ENCODE data around the gene NRIP1.

The NRIP1 gene

GRCh38 chr21:15001857-15002606, 62.8 kb downstream of the NRIP1 start:
- H3K36me3 Mint-ChIP-seq, result peaks cover 7% of the 10 kb centered on the region
- H3K4me3 Mint-ChIP-seq, result no peak overlapping the region
- no peak for DNase-seq (ENCODE audit: low spot score in 2 of 2)
- no peaks in the 10 kb centered on the region for H3K27me3 Mint-ChIP-seq
- ATAC-seq (ENCODE audit: low read depth), result peak; percentile 29
- peak overlapping the region; percentile 21 for H3K27ac Mint-ChIP-seq
- no peaks in the 10 kb centered on the region for H3K9me3 Mint-ChIP-seq
- peaks cover 25% of the 10 kb centered on the region for H3K4me1 Mint-ChIP-seq

- H3K27ac Mint-ChIP-seq, result no peak overlapping the region
- peaks cover 23% of the 10 kb centered on the region for H3K4me1 Mint-ChIP-seq
- H3K4me3 Mint-ChIP-seq, result no peak overlapping the region
- no peak for DNase-seq (ENCODE audit: low spot score in 2 of 2)
- no peak for ATAC-seq (ENCODE audit: low read depth)
- no peaks in the 10 kb centered on the region for H3K9me3 Mint-ChIP-seq
- H3K36me3 Mint-ChIP-seq, result peaks cover 8% of the 10 kb centered on the region
- no peaks in the 10 kb centered on the region for H3K27me3 Mint-ChIP-seq
Observed at GRCh38 chr21:15001113-15001512, 63.7 kb downstream of the NRIP1 start.

- ATAC-seq (ENCODE audit: low read depth) (no peak), DNase-seq (ENCODE audit: low spot score in 2 of 2) (no peak)
- peaks cover 22% of the 10 kb centered on the region for H3K4me1 Mint-ChIP-seq
- H3K27me3 Mint-ChIP-seq, result no peaks in the 10 kb centered on the region
- H3K27ac Mint-ChIP-seq, result no peak overlapping the region
- H3K4me3 Mint-ChIP-seq, result no peak overlapping the region
- no peaks in the 10 kb centered on the region for H3K9me3 Mint-ChIP-seq
- H3K36me3 Mint-ChIP-seq, result peaks cover 8% of the 10 kb centered on the region
Observed at GRCh38 chr21:15000081-15000480, 64.7 kb downstream of the NRIP1 start.

- no peak overlapping the region for H3K27ac Mint-ChIP-seq
- H3K4me1 Mint-ChIP-seq, result peaks cover 22% of the 10 kb centered on the region
- DNase-seq (ENCODE audit: low spot score in 2 of 2), result no peak
- H3K9me3 Mint-ChIP-seq, result no peaks in the 10 kb centered on the region
- ATAC-seq (ENCODE audit: low read depth), result no peak
- no peaks in the 10 kb centered on the region for H3K27me3 Mint-ChIP-seq
- H3K36me3 Mint-ChIP-seq, result peaks cover 7% of the 10 kb centered on the region
- H3K4me3 Mint-ChIP-seq, result no peak overlapping the region
Observed at GRCh38 chr21:14998784-14999183, 66.0 kb downstream of the NRIP1 start.

- Mint-ChIP-seq H3K36me3 (peaks cover 3% of the 10 kb centered on the region), H3K27ac (no peak overlapping the region), H3K4me1 (peaks cover 17% of the 10 kb centered on the region)
Observed at GRCh38 chr21:14998336-14998735, 66.5 kb downstream of the NRIP1 start.

GRCh38 chr21:14995695-14996490, 68.9 kb downstream of the NRIP1 start:
- Mint-ChIP-seq H3K27me3 (no peaks in the 10 kb centered on the region), H3K27ac (no peak overlapping the region), H3K4me1 (peaks cover 10% of the 10 kb centered on the region), H3K4me3 (no peak overlapping the region), H3K9me3 (no peaks in the 10 kb centered on the region), H3K36me3 (peaks cover 10% of the 10 kb centered on the region)
- no peak for ATAC-seq (ENCODE audit: low read depth)
- DNase-seq (ENCODE audit: low spot score in 2 of 2), result no peak

More at GRCh38 chr21:14998336-14998735, 66.5 kb downstream of the NRIP1 start:
- ATAC-seq (ENCODE audit: low read depth) (no peak), DNase-seq (ENCODE audit: low spot score in 2 of 2) (no peak)
- Mint-ChIP-seq H3K4me3 (no peak overlapping the region), H3K9me3 (no peaks in the 10 kb centered on the region), H3K27me3 (no peaks in the 10 kb centered on the region)

- no peak for DNase-seq (ENCODE audit: low spot score in 2 of 2)
- peaks cover 11% of the 10 kb centered on the region for H3K4me1 Mint-ChIP-seq
- peaks cover 13% of the 10 kb centered on the region for H3K36me3 Mint-ChIP-seq
- ATAC-seq (ENCODE audit: low read depth), result no peak
- H3K9me3 Mint-ChIP-seq, result no peaks in the 10 kb centered on the region
- H3K4me3 Mint-ChIP-seq, result no peak overlapping the region
- H3K27me3 Mint-ChIP-seq, result no peaks in the 10 kb centered on the region
- H3K27ac Mint-ChIP-seq, result no peak overlapping the region
Observed at GRCh38 chr21:14995226-14995625, 69.6 kb downstream of the NRIP1 start.

- Mint-ChIP-seq H3K36me3 (peaks cover 21% of the 10 kb centered on the region), H3K27me3 (no peaks in the 10 kb centered on the region), H3K9me3 (no peaks in the 10 kb centered on the region), H3K4me1 (peaks cover 12% of the 10 kb centered on the region), H3K27ac (no peak overlapping the region), H3K4me3 (no peak overlapping the region)
- ATAC-seq (ENCODE audit: low read depth), result no peak
- no peak for DNase-seq (ENCODE audit: low spot score in 2 of 2)
Observed at GRCh38 chr21:14993115-14993514, 71.7 kb downstream of the NRIP1 start.

- ATAC-seq (ENCODE audit: low read depth) (no peak), DNase-seq (ENCODE audit: low spot score in 2 of 2) (no peak)
- Mint-ChIP-seq H3K27ac (no peak overlapping the region), H3K27me3 (no peaks in the 10 kb centered on the region), H3K4me3 (no peak overlapping the region), H3K4me1 (peaks cover 12% of the 10 kb centered on the region), H3K9me3 (no peaks in the 10 kb centered on the region), H3K36me3 (peaks cover 21% of the 10 kb centered on the region)
Observed at GRCh38 chr21:14991957-14992356, 72.8 kb downstream of the NRIP1 start.

- Mint-ChIP-seq H3K9me3 (no peaks in the 10 kb centered on the region), H3K4me1 (peaks cover 9% of the 10 kb centered on the region), H3K27me3 (no peaks in the 10 kb centered on the region), H3K36me3 (peaks cover 18% of the 10 kb centered on the region), H3K4me3 (no peak overlapping the region), H3K27ac (no peak overlapping the region)
- ATAC-seq (ENCODE audit: low read depth), result no peak
- no peak for DNase-seq (ENCODE audit: low spot score in 2 of 2)
Observed at GRCh38 chr21:14989359-14989758, 75.4 kb downstream of the NRIP1 start.

GRCh38 chr21:14988760-14989159, 76.0 kb downstream of the NRIP1 start:
- no peak overlapping the region for H3K4me3 Mint-ChIP-seq
- H3K4me1 Mint-ChIP-seq, result peaks cover 9% of the 10 kb centered on the region
- H3K27ac Mint-ChIP-seq, result no peak overlapping the region
- no peak for DNase-seq (ENCODE audit: low spot score in 2 of 2)
- no peaks in the 10 kb centered on the region for H3K9me3 Mint-ChIP-seq
- H3K27me3 Mint-ChIP-seq, result no peaks in the 10 kb centered on the region
- H3K36me3 Mint-ChIP-seq, result peaks cover 21% of the 10 kb centered on the region
- no peak for ATAC-seq (ENCODE audit: low read depth)

- Mint-ChIP-seq H3K4me1 (peaks cover 9% of the 10 kb centered on the region), H3K9me3 (no peaks in the 10 kb centered on the region), H3K27me3 (no peaks in the 10 kb centered on the region), H3K4me3 (no peak overlapping the region), H3K36me3 (peaks cover 24% of the 10 kb centered on the region), H3K27ac (no peak overlapping the region)
- no peak for DNase-seq (ENCODE audit: low spot score in 2 of 2)
- ATAC-seq (ENCODE audit: low read depth), result no peak
Observed at GRCh38 chr21:14987370-14988170, 77.2 kb downstream of the NRIP1 start.

- ATAC-seq (ENCODE audit: low read depth) (no peak), DNase-seq (ENCODE audit: low spot score in 2 of 2) (no peak)
- peaks cover 9% of the 10 kb centered on the region for H3K4me1 Mint-ChIP-seq
Observed at GRCh38 chr21:14985306-14985705, 79.5 kb downstream of the NRIP1 start.

GRCh38 chr21:14982336-14982735, 82.5 kb downstream of the NRIP1 start:
- ATAC-seq (ENCODE audit: low read depth), result no peak
- H3K27ac Mint-ChIP-seq, result no peak overlapping the region
- H3K4me3 Mint-ChIP-seq, result no peak overlapping the region
- H3K36me3 Mint-ChIP-seq, result peaks cover 7% of the 10 kb centered on the region
- no peak for DNase-seq (ENCODE audit: low spot score in 2 of 2)
- H3K4me1 Mint-ChIP-seq, result peaks cover 2% of the 10 kb centered on the region
- no peaks in the 10 kb centered on the region for H3K27me3 Mint-ChIP-seq
- H3K9me3 Mint-ChIP-seq, result no peaks in the 10 kb centered on the region

More at GRCh38 chr21:14985306-14985705, 79.5 kb downstream of the NRIP1 start:
- H3K9me3 Mint-ChIP-seq, result no peaks in the 10 kb centered on the region
- H3K4me3 Mint-ChIP-seq, result no peak overlapping the region
- no peaks in the 10 kb centered on the region for H3K27me3 Mint-ChIP-seq
- peaks cover 15% of the 10 kb centered on the region for H3K36me3 Mint-ChIP-seq
- H3K27ac Mint-ChIP-seq, result no peak overlapping the region
